HEK293T (cell line): Measurements from ENCODE around the gene IVD.

Source experiments
- CTCF ChIA-PET: fragments of 350-600 bp; formaldehyde crosslinking; extraction: SDS; loops from one replicate; lab custom pipeline; 2021; ENCODE audit warnings: antibody characterized with exemption, inconsistent platforms; lab: Yijun Ruan, JAX
- POLR2A ChIA-PET: fragments of 350-600 bp; formaldehyde crosslinking; extraction: SDS; loops from one replicate; lab custom pipeline; 2020; ENCODE audit warnings: antibody characterized with exemption, inconsistent platforms; lab: Yijun Ruan, JAX
- DNase-seq: peaks from one replicate; pipeline ENCODE4 v3.0.0; 2012; ENCODE audit warnings: mixed read lengths; ENCODE audit errors: extremely low spot score
- ARNT ChIP-seq: fragments of 450-650 bp; IDR thresholded peaks from 2 replicates; pipeline ENCODE4 v1.6.1; 2017; ENCODE audit warnings: mild to moderate bottlenecking
- BHLHE40 ChIP-seq: fragments of 450-650 bp; IDR thresholded peaks from 2 replicates; pipeline ENCODE4 v1.6.1; 2016; ENCODE audit warnings: mild to moderate bottlenecking, moderate library complexity, borderline replicate concordance
- CTBP1 ChIP-seq: fragments of 450-650 bp; IDR thresholded peaks from 2 replicates; pipeline ENCODE4 v1.6.1; 2016; ENCODE audit warnings: borderline replicate concordance
- ELF4 ChIP-seq: fragments of 450-650 bp; IDR thresholded peaks from 2 replicates; pipeline ENCODE4 v1.6.1; 2017; ENCODE audit warnings: antibody characterized with exemption
- FOXA1 ChIP-seq: fragments of 450-650 bp; IDR thresholded peaks from 2 replicates; pipeline ENCODE4 v1.6.1; 2016; ENCODE audit warnings: mild to moderate bottlenecking
- FOXK2 ChIP-seq: fragments of 450-650 bp; IDR thresholded peaks from 2 replicates; pipeline ENCODE4 v1.6.1; 2016; ENCODE audit warnings: mild to moderate bottlenecking
- FOXM1 ChIP-seq: fragments of 450-650 bp; IDR thresholded peaks from 2 replicates; pipeline ENCODE4 v1.6.1; 2017; ENCODE audit warnings: mild to moderate bottlenecking, borderline replicate concordance
- HDGF ChIP-seq: fragments of 450-650 bp; IDR thresholded peaks from 2 replicates; pipeline ENCODE4 v1.6.1; 2017; ENCODE audit warnings: antibody characterized with exemption, borderline replicate concordance
- L3MBTL2 ChIP-seq: fragments of 450-650 bp; conservative IDR thresholded peaks from 2 replicates; pipeline ENCODE4 v1.6.1; 2016; ENCODE audit warnings: mild to moderate bottlenecking
- LEF1 ChIP-seq: fragments of 450-650 bp; IDR thresholded peaks from 2 replicates; pipeline ENCODE4 v1.6.1; 2017; ENCODE audit warnings: mild to moderate bottlenecking, borderline replicate concordance
- NFRKB ChIP-seq: fragments of 450-650 bp; IDR thresholded peaks from 2 replicates; pipeline ENCODE4 v1.6.1; 2016; ENCODE audit warnings: mild to moderate bottlenecking, moderate library complexity
- SP1 ChIP-seq: fragments of 450-650 bp; IDR thresholded peaks from 2 replicates; pipeline ENCODE4 v1.6.1; 2017
- SUZ12 ChIP-seq: fragments of 450-650 bp; IDR thresholded peaks from 2 replicates; pipeline ENCODE4 v1.6.1; 2016; ENCODE audit warnings: mild to moderate bottlenecking
- TARDBP ChIP-seq: fragments of 450-650 bp; IDR thresholded peaks from 2 replicates; pipeline ENCODE4 v1.6.1; 2016
- ZNF384 ChIP-seq: fragments of 450-650 bp; IDR thresholded peaks from 2 replicates; pipeline ENCODE4 v1.6.1; 2016
- TF ChIP-seq, protein P1 (sequence below): fragments of 450-650 bp; IDR thresholded peaks from 2 replicates; pipeline ENCODE4 v1.6.1; 2016

Gene IVD

DNA sequence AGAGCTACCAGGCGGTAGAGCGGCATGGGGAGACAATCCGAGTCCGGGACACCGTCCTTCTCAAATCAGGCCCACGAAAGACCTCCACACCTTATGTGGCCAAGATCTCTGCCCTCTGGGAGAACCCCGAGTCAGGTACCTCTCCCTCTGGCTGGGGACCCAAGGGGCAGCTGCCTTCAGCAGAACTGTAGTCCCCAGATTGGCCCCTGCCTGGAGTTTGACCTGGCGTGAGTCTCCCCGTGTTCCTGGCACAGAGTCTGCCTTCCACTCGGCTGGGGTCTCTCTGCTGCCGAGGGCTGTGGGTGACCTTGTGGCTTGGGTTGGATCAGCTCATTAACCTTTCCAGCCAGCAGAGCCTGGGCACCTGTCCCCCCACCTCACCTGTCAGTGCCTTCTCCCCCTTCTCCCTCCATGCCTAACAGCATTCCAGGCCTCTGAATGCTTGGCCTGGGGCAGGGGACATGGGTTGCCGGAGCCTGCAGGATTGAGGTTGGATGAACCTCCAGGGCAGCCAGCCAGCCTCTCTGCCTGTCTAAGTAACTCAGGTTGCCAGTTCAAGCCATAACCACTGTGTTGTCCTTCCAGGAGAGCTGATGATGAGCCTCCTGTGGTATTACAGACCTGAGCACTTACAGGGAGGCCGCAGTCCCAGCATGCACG lies 58.4 kb downstream of the IVD start:
- TF ChIP-seq SUZ12 (no peak), FOXM1 (no peak), FOXA1 (no peak), ELF4 (no peak), LEF1 (no peak), NFRKB (no peak)
- no peak for DNase-seq
- CTCF ChIA-PET: no interaction called here
- POLR2A ChIA-PET: interaction anchor here (1.4 kb wide), 1 partner anchor 18 kb away, joined by 3 read pairs; no protein-coding TSS in a partner anchor

DNA sequence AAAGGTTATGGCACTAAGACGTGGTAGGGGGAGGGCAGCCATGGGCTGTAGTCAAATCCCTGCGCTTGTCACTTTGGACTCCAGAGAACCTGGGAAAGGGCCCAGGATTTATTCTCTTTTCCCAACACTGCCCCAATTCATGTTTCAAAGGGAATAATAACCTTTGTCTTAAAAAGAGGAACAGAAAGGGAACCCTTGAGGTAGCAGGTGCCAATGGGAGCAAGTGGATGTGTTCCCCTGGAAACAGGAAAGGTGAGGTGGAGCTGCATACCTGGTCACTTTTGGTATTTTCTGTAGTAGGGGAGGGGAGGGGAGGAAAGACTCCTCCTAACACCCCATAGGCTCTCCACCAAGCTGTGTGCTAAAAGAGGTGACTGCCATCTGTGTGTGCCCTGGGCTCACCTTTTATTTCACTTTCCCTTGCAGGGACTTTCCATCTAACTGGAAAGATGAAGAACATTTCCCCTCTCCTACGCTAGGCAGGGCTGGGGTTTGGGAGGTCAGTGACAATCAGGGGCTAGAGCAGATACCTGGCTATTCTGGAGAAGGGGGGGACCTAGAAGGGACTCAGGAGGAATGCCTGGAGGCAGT lies 59.1 kb downstream of the IVD start:
- no peak for DNase-seq
- CTCF ChIA-PET: no interaction called here
- POLR2A ChIA-PET: no interaction called here
- TF ChIP-seq HDGF (no peak), L3MBTL2 (no peak), BHLHE40 (no peak), FOXK2 (no peak), FOXA1 (no peak), FOXM1 (no peak), LEF1 (no peak), TARDBP (no peak), ARNT (no peak), CTBP1 (no peak)

- DNase-seq: no peak
- ChIA-PET CTCF (no interaction called here), POLR2A (no interaction called here)
- no peak for TF ChIP-seq HDGF
- no peak for TF ChIP-seq SP1
- no peak for TF ChIP-seq FOXM1
- no peak for TF ChIP-seq NFRKB
- no peak for TF ChIP-seq FOXA1
- no peak for TF ChIP-seq SUZ12
- TF ChIP-seq ELF4: no peak
- no peak for TF ChIP-seq FOXK2
- no peak for TF ChIP-seq L3MBTL2
- TF ChIP-seq CTBP1: no peak
These were observed 60.3 kb downstream of the IVD start for GRCh38 chr15:40465939-40466338.

DNA sequence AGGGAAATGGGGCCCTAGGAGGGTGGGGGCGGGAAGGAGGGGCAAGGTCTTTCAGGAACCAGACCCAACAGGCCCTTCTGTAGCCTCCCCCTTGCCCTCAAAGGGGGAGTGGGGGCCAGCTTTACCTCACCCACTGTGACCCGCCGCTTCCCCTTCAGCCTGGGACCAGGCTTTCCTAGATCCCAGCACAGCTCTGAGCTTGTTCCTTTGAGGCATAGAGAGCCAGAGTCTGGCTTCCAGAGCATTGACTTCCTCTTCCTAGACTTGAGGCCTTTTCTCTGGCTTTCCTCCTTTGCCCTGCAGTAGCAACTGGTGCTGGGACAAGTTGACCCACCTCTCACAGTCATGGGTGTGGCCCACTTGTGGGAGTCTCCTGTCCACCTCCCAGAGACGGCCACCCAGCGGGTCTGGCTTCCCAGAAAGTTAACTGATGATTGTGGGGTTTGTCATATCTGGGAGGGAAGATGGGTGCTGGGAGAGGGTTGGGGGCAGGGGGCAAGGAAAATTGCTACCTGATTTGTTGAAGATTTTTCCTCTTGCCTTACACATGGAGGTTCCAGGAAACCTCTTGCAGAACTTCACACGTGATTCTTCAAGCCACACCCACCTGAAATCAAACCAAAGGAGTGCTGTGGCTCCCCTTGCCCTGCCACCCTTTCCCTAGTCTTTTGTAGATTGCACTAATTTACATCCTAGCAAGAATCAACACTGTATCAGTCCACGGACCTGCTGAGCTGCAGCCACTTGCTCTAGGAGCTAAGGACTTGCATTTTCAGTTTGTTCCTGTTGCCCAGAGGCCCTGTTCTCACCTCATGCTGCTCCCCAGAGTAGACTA lies 61.0 kb downstream of the IVD start:
- ChIA-PET POLR2A (no interaction called here), CTCF (no interaction called here)
- TF ChIP-seq ELF4 (no peak), L3MBTL2 (no peak), FOXM1 (no peak)
- no peak for DNase-seq

DNA sequence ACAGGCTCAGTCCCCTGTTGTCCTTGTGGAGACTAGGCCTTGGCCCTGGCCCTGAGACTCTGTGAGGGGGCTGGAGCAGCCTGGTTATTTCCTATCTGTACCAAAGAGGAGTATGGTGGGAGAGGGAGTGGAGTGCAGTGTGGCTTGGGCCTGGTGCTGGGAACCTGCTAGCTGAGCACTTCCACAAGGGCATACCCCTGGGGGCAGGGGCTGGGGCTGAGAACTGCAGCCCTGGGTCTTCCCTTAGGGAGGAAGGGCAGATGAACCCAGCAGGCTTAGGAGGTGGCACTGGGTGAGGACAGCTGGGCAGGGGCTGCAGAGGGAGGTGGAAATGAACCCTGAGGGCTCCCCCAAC lies 61.6 kb downstream of the IVD start:
- POLR2A ChIA-PET: no interaction called here

DNA sequence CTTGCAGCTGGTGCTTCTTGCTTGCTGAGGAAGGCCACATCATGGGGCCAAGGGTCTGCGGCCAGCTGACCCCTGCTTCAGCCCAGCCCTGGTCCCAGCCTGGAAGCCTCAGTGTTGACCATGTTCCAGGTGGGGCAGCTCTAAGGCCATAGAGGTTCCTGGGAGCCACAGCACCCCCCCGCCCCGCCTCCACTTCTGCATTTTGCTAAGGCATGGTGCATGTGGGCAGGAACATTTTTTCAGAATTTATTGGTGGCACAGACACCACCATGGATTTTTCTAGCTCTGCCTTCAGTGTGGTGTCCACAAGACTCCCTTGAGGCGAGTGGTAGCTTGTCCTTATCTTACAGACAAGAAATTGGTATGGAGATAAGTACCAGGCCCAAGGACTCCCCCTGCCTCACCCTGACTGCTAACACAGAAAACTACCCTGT lies 63.3 kb downstream of the IVD start:
- TF ChIP-seq FOXA1 (no peak), LEF1 (no peak), TARDBP (no peak), HDGF (no peak), ELF4 (no peak), CTBP1 (no peak), SP1 (no peak)
- TF ChIP-seq, protein P1, sequence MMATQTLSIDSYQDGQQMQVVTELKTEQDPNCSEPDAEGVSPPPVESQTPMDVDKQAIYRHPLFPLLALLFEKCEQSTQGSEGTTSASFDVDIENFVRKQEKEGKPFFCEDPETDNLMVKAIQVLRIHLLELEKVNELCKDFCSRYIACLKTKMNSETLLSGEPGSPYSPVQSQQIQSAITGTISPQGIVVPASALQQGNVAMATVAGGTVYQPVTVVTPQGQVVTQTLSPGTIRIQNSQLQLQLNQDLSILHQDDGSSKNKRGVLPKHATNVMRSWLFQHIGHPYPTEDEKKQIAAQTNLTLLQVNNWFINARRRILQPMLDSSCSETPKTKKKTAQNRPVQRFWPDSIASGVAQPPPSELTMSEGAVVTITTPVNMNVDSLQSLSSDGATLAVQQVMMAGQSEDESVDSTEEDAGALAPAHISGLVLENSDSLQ: no peak
- ChIA-PET POLR2A (interaction anchor here (1.4 kb wide), 1 partner anchor 12 kb away, joined by 3 read pairs; no protein-coding TSS in a partner anchor), CTCF (no interaction called here)
- DNase-seq: no peak

More for the DNA sequence above, 61.6 kb downstream of the IVD start:
- CTCF ChIA-PET: no interaction called here
- no peak for DNase-seq
- TF ChIP-seq HDGF: no peak

DNA sequence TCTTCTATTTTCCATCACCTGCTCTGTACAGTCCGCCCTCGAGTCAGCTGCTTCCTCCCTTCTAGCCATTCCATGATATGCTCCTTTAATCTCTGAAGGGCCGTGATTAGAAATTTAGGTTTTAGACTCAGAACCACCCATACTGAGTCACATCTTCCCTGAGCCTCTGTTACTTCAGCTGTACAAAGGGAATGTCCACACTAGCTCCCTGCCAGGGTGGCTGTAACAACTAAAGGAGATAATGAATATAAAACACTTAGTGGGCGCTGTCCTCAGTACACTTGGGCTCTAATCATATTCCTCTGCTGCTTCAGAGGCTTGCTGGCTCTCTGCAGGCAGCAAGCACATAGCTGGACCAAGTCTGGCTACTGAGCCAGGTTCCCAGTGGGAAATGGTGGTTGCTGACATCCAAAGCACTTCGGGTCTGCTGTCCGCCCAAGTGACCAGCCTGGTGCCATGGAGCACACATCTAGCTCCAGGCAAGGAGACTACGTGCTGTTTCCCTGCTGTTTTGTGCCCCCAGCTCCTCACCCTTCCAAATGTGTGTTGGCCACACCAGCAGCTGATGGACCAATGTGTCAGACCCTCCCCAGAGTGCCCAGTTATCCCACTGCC lies 64.3 kb downstream of the IVD start:
- ChIA-PET CTCF (no interaction called here), POLR2A (interaction anchor here (0.6 to 1.5 kb wide), 5 partner anchors 12 to 99 kb away, joined by 3 to 4 read pairs (median 3); partner anchors contain the start of genes IVD and RPUSD2)
- TF ChIP-seq, protein P1: no peak
- TF ChIP-seq SP1: no peak
- no peak for TF ChIP-seq LEF1
- TF ChIP-seq ARNT: no peak
- TF ChIP-seq TARDBP: no peak
- no peak for TF ChIP-seq FOXM1
- no peak for TF ChIP-seq HDGF
- no peak for TF ChIP-seq FOXK2
- TF ChIP-seq ELF4: no peak
- TF ChIP-seq ZNF384: no peak
- TF ChIP-seq L3MBTL2: no peak
- no peak for TF ChIP-seq CTBP1
- no peak for TF ChIP-seq SUZ12
- TF ChIP-seq BHLHE40: no peak
- no peak for TF ChIP-seq FOXA1
- DNase-seq: no peak
